ENCODE measurements around the gene FRMD8.

The FRMD8 gene

DNA sequence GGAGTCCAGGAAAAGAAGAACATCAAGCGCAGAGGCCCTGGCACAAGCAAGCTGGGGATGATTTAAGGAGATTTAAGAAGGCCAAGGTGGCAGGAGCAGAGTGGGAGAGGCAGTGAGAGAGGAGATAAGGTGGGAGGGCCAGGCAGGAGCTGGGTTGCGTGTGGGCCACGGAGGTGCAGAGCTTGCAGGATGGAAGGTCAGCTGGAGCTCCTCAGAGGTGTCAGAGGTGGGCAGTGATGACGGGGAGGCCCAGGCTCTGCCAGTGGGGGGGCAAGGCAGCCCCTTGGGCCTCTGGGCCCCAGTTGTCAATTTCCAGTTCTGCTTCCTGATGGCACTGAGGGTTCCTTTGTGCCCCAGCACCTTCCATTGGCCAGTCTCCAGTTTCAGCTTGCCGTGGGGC lies 6.5 kb downstream of the FRMD8 start:
- Histone ChIP-seq H3K4me1 (ENCODE audit: insufficient read depth, low read length) (peaks cover 19% of the 10 kb centered on the region), H3K9me3 (ENCODE audit: control insufficient read depth, insufficient read depth, low read length) (no peaks in the 10 kb centered on the region), H3K9ac (ENCODE audit: low read depth, low read length) (no peak overlapping the region), H3K36me3 (ENCODE audit: insufficient read depth, low read length) (no peaks in the 10 kb centered on the region)

DNA sequence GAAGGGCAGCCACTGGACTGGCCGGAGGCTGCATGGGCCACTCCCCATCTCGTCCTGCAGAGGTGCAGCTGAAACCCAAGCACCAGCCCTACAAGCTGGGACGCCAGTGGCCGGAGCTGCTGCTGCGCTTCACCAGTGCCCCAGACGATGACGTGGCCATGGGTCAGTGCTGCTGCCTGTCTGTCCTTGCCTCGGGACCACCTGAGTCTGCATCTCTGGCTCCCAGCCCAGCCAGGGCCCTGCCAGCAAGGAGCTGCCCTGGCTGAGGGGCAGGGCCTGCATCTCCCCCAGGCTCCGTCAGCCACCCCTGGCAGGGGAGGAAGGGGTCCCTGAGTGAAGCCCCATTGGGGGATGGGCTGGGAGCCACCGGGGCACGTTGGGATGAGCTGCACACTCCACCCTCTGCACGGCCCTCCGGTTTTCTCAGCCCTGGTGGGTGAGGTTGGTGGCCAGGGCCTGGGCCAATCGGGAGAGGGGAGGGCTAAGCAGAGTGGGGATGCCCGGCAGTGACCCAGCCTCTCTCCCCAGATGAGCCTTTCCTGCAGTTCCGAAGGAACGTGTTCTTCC lies 7.2 kb downstream of the FRMD8 start:
- H3K9ac ChIP-seq (ENCODE audit: low read depth, low read length): no peak overlapping the region
- no peaks in the 10 kb centered on the region for H3K9me3 ChIP-seq (ENCODE audit: control insufficient read depth, insufficient read depth, low read length)
- peaks cover 17% of the 10 kb centered on the region for H3K4me1 ChIP-seq (ENCODE audit: insufficient read depth, low read length)
- H3K36me3 ChIP-seq (ENCODE audit: insufficient read depth, low read length): no peaks in the 10 kb centered on the region

DNA sequence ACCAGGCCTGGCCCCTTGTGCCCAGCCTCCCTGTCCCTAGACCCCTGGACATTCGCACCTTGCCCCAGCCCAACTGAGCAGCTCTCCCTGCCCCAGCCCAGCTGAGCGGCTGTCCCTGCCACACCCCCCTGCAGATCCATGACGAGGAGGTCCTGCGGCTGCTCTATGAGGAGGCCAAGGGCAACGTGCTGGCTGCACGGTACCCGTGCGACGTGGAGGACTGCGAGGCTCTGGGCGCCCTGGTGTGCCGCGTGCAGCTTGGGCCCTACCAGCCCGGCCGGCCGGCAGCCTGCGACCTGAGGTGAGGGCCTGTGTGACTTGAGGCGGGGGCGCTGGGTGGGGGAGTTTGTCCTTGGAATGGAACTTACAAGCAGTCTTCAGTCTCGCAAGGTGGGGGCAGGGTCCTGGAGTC lies 7.7 kb downstream of the FRMD8 start:
- H3K36me3 ChIP-seq (ENCODE audit: insufficient read depth, low read length): no peaks in the 10 kb centered on the region
- H3K9ac ChIP-seq (ENCODE audit: low read depth, low read length): no peak overlapping the region

DNA sequence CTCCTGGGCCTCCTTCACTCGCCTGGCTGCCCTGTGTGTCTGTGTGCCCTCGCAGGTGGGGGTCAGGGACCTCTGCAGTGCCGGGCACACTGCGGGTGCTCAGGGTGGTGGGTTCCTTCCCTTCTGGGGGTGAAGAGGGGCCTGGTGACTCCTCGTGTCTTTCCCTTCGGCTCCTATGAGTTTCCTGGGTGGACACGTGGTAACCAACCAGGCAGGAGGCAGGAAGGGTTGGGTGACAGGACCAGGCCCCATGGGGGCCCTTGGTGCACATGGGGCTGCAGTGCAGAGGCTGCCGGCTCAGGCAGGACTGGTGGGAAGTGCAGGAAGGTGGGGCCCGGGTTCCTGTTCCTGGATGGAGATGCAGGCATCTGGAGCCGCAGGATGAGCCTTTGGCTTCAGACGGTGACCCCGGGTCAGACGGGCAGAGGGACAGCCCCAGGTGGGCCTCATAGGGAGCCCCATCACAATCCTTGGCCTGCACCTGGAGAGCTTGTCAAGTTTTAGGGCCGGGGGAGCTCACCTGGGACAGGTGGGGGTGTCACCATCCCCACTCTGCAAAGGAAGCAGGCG lies 9.6 kb downstream of the FRMD8 start:
- peaks cover 3% of the 10 kb centered on the region for H3K4me1 ChIP-seq (ENCODE audit: insufficient read depth, low read length)
- no peak overlapping the region for H3K9ac ChIP-seq (ENCODE audit: low read depth, low read length)
- no peaks in the 10 kb centered on the region for H3K9me3 ChIP-seq (ENCODE audit: control insufficient read depth, insufficient read depth, low read length)
- H3K36me3 ChIP-seq (ENCODE audit: insufficient read depth, low read length): no peaks in the 10 kb centered on the region

More for the DNA sequence above, 7.7 kb downstream of the FRMD8 start:
- Histone ChIP-seq H3K9me3 (ENCODE audit: control insufficient read depth, insufficient read depth, low read length) (no peaks in the 10 kb centered on the region), H3K4me1 (ENCODE audit: insufficient read depth, low read length) (peaks cover 16% of the 10 kb centered on the region)

DNA sequence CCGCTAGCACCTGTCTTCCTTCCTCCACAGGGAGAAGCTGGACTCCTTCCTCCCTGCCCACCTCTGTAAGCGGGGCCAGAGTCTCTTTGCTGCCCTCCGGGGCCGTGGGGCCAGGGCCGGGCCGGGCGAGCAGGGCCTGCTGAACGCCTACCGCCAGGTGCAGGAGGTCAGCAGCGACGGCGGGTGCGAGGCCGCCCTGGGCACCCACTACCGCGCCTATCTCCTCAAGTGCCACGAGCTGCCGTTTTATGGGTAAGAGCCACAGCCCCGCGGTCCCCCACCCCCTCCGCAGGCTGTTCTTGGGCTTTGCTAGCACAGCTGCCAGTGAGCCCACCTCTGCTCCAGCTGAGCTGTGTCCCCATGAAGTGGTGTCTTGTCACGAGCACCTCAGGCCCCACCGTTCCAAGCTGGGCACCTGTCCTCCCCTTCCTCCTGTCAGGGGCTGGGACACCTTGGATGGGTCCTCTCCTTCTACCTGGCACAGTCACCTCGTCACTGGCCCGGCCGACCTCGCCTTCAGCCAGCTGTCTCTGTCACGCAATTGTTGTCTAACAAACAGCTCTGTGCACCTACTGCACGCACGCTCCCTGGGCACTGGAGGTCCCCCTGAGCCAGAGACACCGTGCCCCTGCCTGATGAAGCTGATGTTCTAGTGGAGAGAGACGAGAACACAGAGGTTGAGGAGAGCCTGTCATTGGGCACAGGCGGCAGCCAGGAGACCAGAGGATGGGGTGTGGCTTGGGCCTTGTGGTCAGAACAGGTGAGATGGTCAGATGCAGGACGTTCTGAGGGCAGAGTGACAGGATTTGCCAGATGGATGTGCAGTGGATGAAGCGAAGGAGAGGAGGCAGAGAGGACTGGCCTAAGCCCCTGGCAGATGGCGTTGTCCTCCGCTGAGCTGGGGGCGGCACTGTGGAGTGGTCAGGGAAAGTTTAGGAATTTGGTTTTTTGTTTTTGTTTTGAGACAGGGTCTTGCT lies 10.6 kb downstream of the FRMD8 start:
- Histone ChIP-seq H3K9ac (ENCODE audit: low read depth, low read length) (no peak overlapping the region), H3K36me3 (ENCODE audit: insufficient read depth, low read length) (no peaks in the 10 kb centered on the region), H3K4me1 (ENCODE audit: insufficient read depth, low read length) (no peaks in the 10 kb centered on the region), H3K9me3 (ENCODE audit: control insufficient read depth, insufficient read depth, low read length) (no peaks in the 10 kb centered on the region)

DNA sequence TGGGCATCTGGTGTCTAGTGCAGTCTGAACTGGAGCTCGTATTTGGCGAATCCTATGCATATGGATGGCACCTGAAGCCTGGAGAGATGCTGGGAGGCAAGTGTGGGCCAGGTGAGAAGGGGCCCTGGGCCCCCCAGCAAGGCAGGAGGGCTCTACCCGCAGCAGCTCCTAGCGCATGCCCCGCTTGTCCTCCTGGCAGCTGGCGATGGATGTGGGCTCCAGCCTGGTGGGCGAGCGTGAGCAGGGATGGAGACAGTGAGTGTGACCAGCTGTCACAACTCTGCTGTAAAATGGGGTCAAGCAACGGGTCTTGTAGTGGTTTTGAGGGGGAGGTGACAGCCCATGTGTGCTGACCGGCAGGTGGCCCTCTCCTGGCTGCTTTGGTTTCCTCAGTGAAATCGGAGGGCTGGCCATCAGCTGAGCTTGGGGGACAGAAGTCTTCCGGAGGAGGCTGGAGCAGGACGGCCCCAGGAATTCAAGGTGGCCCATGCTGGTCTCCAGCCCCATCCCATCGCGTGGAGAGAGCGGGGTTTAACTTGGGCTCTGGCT lies 12.0 kb downstream of the FRMD8 start:
- no peaks in the 10 kb centered on the region for H3K36me3 ChIP-seq (ENCODE audit: insufficient read depth, low read length)

DNA sequence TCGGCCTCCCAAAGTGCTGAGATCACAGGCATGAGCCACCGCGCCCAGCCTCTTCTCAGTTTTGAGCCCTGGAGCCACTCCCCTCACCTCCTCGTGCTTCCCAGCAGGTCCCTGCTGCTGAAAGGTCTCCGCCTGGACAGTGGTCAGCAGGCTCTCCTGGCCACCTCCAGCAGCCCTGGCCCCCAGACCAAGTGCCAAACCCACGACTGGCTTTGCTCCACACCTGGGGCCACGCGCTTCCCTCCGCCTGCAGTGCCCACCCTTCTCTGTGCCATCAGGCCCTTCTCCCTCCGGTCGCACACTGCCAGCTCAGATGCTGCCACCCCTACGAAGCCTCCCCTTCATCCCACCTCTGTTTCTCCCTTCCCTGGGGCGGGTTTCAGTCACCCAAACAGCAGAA lies 12.8 kb downstream of the FRMD8 start:
- Histone ChIP-seq H3K9me3 (ENCODE audit: control insufficient read depth, insufficient read depth, low read length) (no peaks in the 10 kb centered on the region), H3K9ac (ENCODE audit: low read depth, low read length) (no peak overlapping the region), H3K4me1 (ENCODE audit: insufficient read depth, low read length) (no peaks in the 10 kb centered on the region), H3K36me3 (ENCODE audit: insufficient read depth, low read length) (no peaks in the 10 kb centered on the region)

More for the DNA sequence above, 12.0 kb downstream of the FRMD8 start:
- Histone ChIP-seq H3K9me3 (ENCODE audit: control insufficient read depth, insufficient read depth, low read length) (no peaks in the 10 kb centered on the region), H3K9ac (ENCODE audit: low read depth, low read length) (no peak overlapping the region), H3K4me1 (ENCODE audit: insufficient read depth, low read length) (no peaks in the 10 kb centered on the region)

DNA sequence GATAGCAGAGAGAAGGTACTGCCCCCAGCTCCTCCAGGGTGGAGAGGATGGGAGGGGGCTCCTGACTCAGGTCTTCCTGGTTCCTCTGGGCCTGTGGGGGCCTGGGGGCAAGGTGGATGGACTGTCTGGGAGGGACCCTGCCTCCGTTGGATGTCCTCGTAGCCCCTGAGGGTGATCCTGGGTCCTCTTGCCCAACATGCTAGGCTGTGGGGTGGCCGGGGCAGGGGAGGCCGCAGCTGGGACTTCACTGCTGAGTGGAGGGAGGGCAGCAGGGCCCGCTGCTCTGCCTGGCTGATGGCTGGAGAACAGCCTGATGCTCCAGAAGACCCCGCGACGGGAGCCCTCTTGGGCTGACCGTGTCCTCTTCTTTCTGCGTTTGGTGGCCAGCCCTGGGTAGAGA lies 13.4 kb downstream of the FRMD8 start:
- no peaks in the 10 kb centered on the region for H3K9me3 ChIP-seq (ENCODE audit: control insufficient read depth, insufficient read depth, low read length)
- no peaks in the 10 kb centered on the region for H3K36me3 ChIP-seq (ENCODE audit: insufficient read depth, low read length)
- H3K9ac ChIP-seq (ENCODE audit: low read depth, low read length): no peak overlapping the region
- H3K4me1 ChIP-seq (ENCODE audit: insufficient read depth, low read length): no peaks in the 10 kb centered on the region

DNA sequence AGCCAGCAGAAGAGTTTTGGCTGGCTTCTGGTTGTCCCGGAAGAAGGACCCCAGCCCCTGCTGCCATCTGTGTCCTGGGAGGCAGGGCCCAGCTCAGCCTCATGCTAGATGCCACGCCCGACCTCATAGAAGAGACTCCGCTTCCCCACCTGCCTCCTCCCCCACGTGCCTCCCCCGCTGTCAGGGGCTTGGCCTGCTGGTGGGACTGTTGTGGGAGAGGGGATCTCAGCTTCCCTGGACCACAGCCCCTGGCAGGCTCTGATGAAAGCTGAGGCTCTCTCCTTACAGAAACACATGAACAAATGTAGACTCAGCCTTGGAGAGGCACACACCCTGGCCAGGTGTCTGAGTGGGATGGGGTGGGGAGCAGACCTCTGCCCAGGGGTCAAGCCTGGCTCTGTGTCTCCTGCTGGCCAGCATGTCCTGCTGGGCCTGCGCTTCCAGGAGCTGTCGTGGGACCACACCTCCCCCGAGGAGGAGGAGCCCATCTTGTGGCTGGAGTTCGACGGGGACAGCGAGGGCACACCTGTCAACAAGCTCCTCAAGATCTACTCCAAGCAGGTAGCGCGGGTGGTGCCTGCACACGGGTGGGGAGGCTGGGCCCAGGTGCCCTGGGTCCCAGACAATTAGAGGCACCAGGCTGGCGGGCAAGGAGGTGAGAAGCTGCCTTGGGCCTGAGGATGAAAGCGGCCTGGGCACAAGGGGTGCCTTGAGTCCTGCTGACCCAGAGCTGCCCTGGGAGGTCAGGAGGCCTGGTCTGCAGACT lies 14.1 kb downstream of the FRMD8 start:
- no peaks in the 10 kb centered on the region for H3K9me3 ChIP-seq (ENCODE audit: control insufficient read depth, insufficient read depth, low read length)
- no peak overlapping the region for H3K9ac ChIP-seq (ENCODE audit: low read depth, low read length)
- no peaks in the 10 kb centered on the region for H3K36me3 ChIP-seq (ENCODE audit: insufficient read depth, low read length)
- no peaks in the 10 kb centered on the region for H3K4me1 ChIP-seq (ENCODE audit: insufficient read depth, low read length)

DNA sequence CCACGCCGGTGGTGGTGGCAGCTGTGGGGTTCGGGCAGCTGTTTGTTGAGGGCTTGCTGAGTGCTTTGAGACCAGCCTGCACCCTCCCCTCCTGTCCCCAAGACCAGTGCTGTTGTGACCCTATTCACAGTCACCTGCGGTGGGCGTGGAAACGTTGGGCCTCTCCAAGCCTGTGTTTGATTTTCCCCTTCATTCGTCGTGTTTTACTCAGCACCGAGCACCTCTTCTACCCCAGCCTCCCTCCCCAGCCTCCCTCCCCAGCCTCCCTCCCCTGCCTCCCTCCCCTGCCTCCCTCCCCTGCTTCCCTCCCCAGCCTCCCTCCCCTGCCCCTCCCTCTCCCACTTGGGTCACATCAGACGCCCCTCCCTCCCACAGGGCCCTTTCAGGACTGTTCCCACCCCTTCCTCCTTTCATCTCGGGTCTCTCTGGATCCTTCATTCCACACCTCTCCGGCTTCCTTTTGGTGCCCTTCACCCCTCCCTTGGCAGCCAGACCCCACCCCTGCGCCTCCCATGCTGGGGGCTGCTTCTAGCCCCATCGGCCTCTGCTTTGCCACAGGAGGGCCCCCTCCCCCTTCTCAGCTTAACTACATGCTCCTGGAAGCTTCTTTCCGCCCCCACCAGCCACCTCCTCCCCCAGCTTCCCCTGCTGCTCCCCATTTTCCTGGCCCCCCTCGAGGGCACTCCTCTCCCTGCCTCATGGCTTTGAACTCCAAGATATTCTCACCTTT lies 14.8 kb downstream of the FRMD8 start:
- no peaks in the 10 kb centered on the region for H3K9me3 ChIP-seq (ENCODE audit: control insufficient read depth, insufficient read depth, low read length)
- no peaks in the 10 kb centered on the region for H3K36me3 ChIP-seq (ENCODE audit: insufficient read depth, low read length)
- H3K4me1 ChIP-seq (ENCODE audit: insufficient read depth, low read length): no peaks in the 10 kb centered on the region
- no peak overlapping the region for H3K9ac ChIP-seq (ENCODE audit: low read depth, low read length)

DNA sequence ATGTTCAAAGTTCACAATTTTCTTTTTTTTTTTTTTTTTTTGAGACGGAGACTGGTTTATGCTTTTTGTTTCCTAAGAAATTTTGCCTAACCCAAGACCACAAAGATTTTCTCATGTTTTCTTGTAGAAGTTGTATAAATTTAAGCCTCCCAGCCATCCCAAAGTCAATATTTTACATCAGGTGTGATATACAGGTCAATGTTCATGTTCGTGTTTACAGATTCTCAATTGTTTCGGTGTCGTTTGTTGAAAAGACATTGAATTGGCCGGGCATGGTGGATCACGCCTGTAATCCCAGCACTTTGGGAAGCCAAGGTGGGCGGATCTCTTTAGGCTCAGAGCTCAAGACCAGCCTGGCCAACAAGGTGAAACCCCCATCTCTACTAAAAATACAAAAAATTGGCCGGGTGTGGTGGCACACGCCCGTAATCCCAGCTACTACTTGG lies 15.4 kb downstream of the FRMD8 start:
- Histone ChIP-seq H3K4me1 (ENCODE audit: insufficient read depth, low read length) (no peaks in the 10 kb centered on the region), H3K36me3 (ENCODE audit: insufficient read depth, low read length) (no peaks in the 10 kb centered on the region), H3K9ac (ENCODE audit: low read depth, low read length) (no peak overlapping the region), H3K9me3 (ENCODE audit: control insufficient read depth, insufficient read depth, low read length) (no peaks in the 10 kb centered on the region)

DNA sequence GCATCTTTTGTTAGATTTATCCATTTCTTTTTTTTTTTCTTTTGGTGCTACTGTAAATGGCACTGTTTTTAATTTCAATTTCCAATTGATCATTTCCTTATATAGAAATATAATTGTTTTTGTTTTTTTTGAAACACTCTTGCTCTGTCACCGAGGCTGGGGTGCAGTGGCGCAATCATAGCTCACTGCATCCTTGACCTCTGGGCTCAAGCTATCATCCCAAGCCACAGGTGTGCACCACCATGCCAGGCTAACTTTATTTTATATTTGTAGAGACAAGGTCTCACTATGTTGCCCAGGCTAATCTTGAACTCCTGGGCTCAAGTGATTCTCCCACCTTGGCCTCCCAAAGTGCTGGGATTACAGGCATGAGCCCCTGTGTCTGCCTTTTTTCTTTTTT lies 16.4 kb downstream of the FRMD8 start:
- Histone ChIP-seq H3K9me3 (ENCODE audit: control insufficient read depth, insufficient read depth, low read length) (no peaks in the 10 kb centered on the region), H3K36me3 (ENCODE audit: insufficient read depth, low read length) (no peaks in the 10 kb centered on the region), H3K4me1 (ENCODE audit: insufficient read depth, low read length) (no peaks in the 10 kb centered on the region), H3K9ac (ENCODE audit: low read depth, low read length) (no peak overlapping the region)

DNA sequence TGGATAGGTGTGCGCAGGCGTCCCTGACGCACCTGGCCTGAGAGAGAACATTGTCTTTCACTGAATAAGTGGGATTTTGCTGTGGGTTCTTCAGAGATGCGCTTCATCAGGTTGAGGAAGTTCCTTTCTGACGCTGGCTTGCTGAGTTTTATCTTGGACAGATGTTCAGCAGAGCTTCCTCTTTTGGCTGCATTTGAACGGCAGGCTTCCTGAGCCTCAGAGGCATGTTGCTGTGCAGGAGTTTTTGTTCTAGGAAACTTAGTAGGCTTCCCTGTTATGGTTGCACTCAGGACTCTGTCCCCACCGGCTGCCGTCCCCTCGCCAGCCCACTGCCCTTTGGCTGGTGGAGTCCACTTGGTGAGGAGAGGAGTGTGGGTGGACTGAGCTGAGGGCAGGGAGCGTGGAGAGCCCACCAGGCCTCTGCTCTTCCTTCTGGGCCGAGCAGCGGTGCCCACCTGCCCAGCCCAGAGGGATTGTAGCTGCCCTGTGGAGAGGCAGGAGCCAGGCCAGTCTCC lies 17.2 kb downstream of the FRMD8 start:
- no peak overlapping the region for H3K9ac ChIP-seq (ENCODE audit: low read depth, low read length)
- no peaks in the 10 kb centered on the region for H3K4me1 ChIP-seq (ENCODE audit: insufficient read depth, low read length)
- H3K36me3 ChIP-seq (ENCODE audit: insufficient read depth, low read length): 0 out of 2 replicates have a peak, but pooled peaks cover under 1% of the 10 kb centered on the region
- no peaks in the 10 kb centered on the region for H3K9me3 ChIP-seq (ENCODE audit: control insufficient read depth, insufficient read depth, low read length)

All from ES-I3 (cell line).